Measurements from ENCODE around the gene ZNF385B. TPM values are rescaled to one million over a fixed set of nuclear protein-coding genes. Genes with fewer than 3 reads are reported as not detected.

The ZNF385B gene
- total and polyA plus RNA-seq, 8 donors = 1.8 to 41.4 (median 3.5) TPM; not detected in 1

- peak in 1 of 2 donors; percentile 7 for DNase-seq
- intact Hi-C loops (cut with DNase I; ENCODE audit: low total_unique reads) = no loop called here
- WGBS, 5 donors = 50 to 86% (median 74%) methylated on average over 1 of the region's 1 CpG
- TF ChIP-seq EP300 (IDR thresholded peaks at IDR 0.05) = no peak
- peak in 1 of 3 donors; percentile 5 for TF ChIP-seq POLR2AphosphoS5 (IDR thresholded peaks at IDR 0.05)
- Histone ChIP-seq H3K36me3 (no peaks in the 10 kb centered on the region), H3K27me3 (no peaks in the 10 kb centered on the region), H3K4me1 (peaks cover 7 to 33% (median 20%) of the 10 kb centered on the region in 4 donors), H3K9me3 (no peaks in the 10 kb centered on the region), H3K4me3 (no peak overlapping the region), H3K27ac (peak overlapping the region; percentile 1 to 76 (median 66))
Observed at GRCh38 chr2:179569831-179570233, 291.6 kb downstream of the ZNF385B start.

- Histone ChIP-seq H3K27ac (no peak overlapping the region), H3K9me3 (no peaks in the 10 kb centered on the region), H3K4me1 (peaks cover 6 to 14% (median 11%) of the 10 kb centered on the region in 4 donors), H3K4me3 (no peak overlapping the region), H3K27me3 (no peaks in the 10 kb centered on the region), H3K36me3 (no peaks in the 10 kb centered on the region)
- TF ChIP-seq POLR2A (IDR thresholded peaks at IDR 0.05) (no peak), CTCF (IDR thresholded peaks at IDR 0.05) (no peak), EP300 (IDR thresholded peaks at IDR 0.05) (no peak), POLR2AphosphoS5 (IDR thresholded peaks at IDR 0.05) (no peak)
- WGBS, 5 donors = 43 to 89% (median 59%) methylated on average over 2 of the region's 2 CpGs
- DNase-seq = no peak
- intact Hi-C loops (cut with DNase I; ENCODE audit: low total_unique reads) = no loop called here
Observed at GRCh38 chr2:179565807-179566206, 295.6 kb downstream of the ZNF385B start.

- Histone ChIP-seq H3K36me3 (no peaks in the 10 kb centered on the region), H3K27ac (peak overlapping the region; percentile 1 to 64 (median 52)), H3K9me3 (no peaks in the 10 kb centered on the region), H3K4me1 (no peaks in the 10 kb centered on the region), H3K27me3 (no peaks in the 10 kb centered on the region), H3K4me3 (peak overlapping the region in 2 of 4 donors; percentile 1 to 26)
- intact Hi-C loops (cut with DNase I; ENCODE audit: low total_unique reads) = no loop called here
- TF ChIP-seq POLR2A (IDR thresholded peaks at IDR 0.05) (no peak), CTCF (IDR thresholded peaks at IDR 0.05) (no peak), EP300 (IDR thresholded peaks at IDR 0.05) (no peak), POLR2AphosphoS5 (IDR thresholded peaks at IDR 0.05) (no peak)
- DNase-seq = peak in 1 of 2 donors; percentile 50
- WGBS, 5 donors = 12 to 24% (median 17%) methylated on average over 8 of the region's 8 CpGs
Observed at GRCh38 chr2:179562330-179562885, 299.0 kb downstream of the ZNF385B start.

- 26 to 60% (median 35%) methylated on average over 2 of the region's 2 CpGs for WGBS, 5 donors
- intact Hi-C loops (cut with DNase I; ENCODE audit: low total_unique reads) = no loop called here
Observed at GRCh38 chr2:179561702-179562101, 299.7 kb downstream of the ZNF385B start.

More at GRCh38 chr2:179561702-179562101, 299.7 kb downstream of the ZNF385B start:
- no peak for DNase-seq
- no peaks in the 10 kb centered on the region for H3K4me1 ChIP-seq
- no peaks in the 10 kb centered on the region for H3K36me3 ChIP-seq
- no peaks in the 10 kb centered on the region for H3K9me3 ChIP-seq
- H3K4me3 ChIP-seq = peak overlapping the region; percentile 1 to 30 (median 14)
- no peak for TF ChIP-seq POLR2AphosphoS5 (IDR thresholded peaks at IDR 0.05)
- no peak for TF ChIP-seq EP300 (IDR thresholded peaks at IDR 0.05)
- TF ChIP-seq POLR2A (IDR thresholded peaks at IDR 0.05) = no peak
- no peak for TF ChIP-seq CTCF (IDR thresholded peaks at IDR 0.05)
- peak overlapping the region in 4 of 5 donors; percentile 1 to 52 (median 34) for H3K27ac ChIP-seq
- H3K27me3 ChIP-seq = no peaks in the 10 kb centered on the region

Data from stomach (tissue), 9 donors.